WI38 (cell line): ENCODE data around the gene COLEC11.

Experiments used
- H3K4me3 ChIP-seq: 2 replicates; pipeline ENCODE4 v1.5.1; 2011; ENCODE audit warnings: low read depth, mild to moderate bottlenecking, control low read depth, low read length
- CTCF ChIP-seq: IDR thresholded peaks from 2 replicates; pipeline ENCODE4 v1.5.1; 2012; ENCODE audit warnings: low read depth, mild to moderate bottlenecking, control low read depth, low read length

The COLEC11 gene

DNA sequence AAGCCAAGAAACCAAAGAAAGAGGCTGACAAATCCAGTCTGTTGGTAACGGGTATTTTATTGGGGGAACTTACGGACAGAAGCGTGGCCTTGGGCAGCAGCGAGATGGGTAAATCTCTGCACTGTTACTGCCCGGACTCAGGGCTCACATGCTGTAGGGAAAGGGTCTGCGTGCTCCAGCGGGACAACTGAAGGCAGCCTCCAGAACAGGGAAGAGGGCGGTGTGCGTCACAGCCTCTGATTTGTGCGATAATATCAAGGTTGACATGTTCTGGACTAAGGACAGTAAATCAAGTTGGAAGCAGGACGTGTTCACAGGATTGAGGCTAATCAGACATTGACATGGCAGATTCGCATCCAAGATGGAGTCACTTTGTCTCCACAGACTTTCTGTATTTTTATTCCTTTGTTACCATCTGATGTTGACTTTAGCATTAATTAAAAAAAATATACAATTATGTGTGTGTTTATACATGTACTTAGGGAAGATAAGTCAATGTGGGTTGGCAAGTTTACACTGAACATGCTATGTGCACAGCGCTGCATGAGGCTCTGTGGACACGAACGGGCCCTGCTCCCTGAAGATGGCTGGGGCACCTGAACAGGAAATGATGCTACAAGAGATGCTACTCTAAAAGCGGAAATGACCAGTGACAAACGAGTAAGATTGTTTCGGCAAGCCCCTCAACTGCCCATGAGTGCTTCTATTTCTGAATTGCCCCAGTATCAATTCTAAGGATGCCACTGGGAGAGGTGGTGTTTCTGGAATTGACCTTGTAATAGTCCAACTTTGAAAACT is 85.8 kb downstream of the COLEC11 start:
- no peak for TF ChIP-seq CTCF
- no peak overlapping the region for H3K4me3 ChIP-seq

- no peak overlapping the region for H3K4me3 ChIP-seq
- no peak for TF ChIP-seq CTCF
Observed at GRCh38 chr2:3681625-3682024, 86.7 kb downstream of the COLEC11 start.

DNA sequence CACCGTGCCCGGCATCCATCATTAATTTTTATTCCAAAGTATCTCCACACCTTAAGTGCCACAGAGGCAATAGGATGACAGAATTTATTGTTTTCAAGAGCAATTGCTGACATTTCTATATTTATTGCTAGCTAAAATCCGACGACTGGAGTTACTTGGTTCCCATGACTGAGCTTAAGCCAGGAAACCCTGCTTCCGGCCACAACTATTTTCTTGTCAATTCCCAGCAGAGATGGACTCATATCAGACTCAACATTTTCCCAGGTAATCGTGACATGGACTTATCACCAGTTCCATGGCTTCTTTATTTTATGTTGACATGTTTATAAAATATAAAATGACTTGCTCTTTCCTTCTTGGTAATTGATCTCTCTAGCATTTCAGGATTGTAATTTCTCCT is 87.9 kb downstream of the COLEC11 start:
- TF ChIP-seq CTCF: no peak
- H3K4me3 ChIP-seq: no peak overlapping the region

DNA sequence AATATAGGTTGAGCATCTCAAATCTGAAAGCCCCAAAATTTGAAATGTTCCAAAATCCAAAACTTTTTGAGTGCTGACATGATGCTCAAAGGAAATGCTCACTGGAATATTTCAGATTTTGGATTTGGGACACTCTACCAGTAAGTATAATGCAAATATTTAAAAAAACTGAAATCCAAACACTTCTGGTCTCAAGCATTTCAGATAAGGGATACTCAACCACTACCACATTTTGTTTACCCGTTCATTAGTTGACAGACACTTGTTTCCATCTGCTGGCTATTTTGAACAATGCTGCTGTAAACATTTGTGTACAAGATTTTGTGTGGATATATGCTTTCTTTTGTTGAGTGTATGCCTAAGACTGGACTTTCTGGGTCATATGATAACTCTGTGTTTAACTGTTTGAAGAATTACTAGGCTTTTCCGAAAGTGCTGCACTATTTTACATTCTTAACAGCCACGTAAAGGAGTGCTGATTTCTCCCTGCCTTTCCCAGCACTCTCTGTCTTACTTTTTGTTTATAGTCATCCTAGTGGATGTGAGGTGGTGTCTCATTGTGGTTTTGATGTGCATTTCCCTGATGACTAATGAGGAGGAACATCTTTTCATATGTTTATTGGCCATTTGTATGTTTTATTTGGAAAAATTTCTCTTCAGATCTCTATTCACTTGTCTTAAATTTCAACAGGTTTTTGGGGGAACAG is 89.0 kb downstream of the COLEC11 start:
- H3K4me3 ChIP-seq: no peak overlapping the region
- no peak for TF ChIP-seq CTCF

DNA sequence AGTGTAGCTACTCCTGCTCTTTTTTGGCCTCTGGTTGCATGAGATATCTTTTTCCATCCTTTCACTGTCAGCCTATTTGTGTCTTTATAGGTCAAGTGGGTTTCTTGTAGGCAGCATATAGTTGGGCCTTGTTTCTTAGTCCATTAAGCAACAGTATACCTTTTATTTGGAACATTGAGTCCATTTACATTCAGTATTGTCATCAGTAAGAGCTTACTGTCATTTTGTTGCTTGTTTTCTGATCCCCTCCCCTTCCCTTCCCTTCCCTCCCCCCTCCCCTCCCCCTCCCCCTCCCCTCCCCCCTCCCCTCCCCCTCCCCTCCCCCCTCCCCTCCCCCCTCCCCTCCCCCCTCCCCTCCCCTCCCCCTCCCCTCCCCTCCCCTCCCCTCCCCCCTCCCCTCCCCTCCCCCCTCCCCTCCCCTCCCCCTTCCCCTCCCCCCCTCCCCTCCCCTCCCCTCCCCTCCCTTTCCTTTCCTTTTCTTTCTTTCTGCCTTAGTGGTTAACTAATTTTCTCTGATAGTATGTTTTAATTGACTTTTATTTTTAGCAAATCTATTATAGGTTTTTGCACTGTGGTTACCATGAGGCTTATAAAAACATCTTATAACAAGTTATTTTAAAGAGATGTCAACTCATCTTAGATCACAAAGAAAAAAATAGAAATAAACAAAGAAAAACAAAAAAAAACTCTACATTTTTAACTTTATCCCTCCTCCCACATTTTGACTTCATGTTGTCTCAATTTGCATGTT is 95.3 kb downstream of the COLEC11 start:
- TF ChIP-seq CTCF: no peak
- no peak overlapping the region for H3K4me3 ChIP-seq

GRCh38 chr2:3692375-3692774 is 97.5 kb downstream of the COLEC11 start:
- no peak overlapping the region for H3K4me3 ChIP-seq
- TF ChIP-seq CTCF: peak; percentile 13; the same call in 1 of the 2 replicates
